ENCODE measurements around the gene NOTCH3.

Gene NOTCH3

DNA sequence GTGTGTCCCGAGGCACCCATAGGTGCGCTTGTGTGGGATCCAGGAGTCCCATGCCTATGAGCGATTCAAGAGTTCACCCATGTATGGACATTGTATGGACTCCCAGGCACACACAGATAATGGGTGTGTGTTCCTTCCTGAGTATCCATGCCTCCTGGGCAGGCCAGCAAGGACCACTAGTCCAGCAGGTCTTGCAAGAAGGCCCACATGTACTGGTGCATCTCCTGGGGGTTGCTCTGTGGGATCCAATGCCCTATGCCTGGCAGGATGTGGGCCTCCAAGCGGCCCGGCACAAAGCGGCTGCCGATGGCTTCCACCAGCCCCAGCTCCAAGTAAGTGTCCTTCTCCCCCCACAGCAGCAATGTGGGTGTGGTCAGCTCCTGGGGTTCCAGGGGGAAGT lies 26.5 kb upstream of the NOTCH3 start:
- Histone ChIP-seq H3K9ac (ENCODE audit: low read depth, low read length) (no peak overlapping the region), H3K4me2 (ENCODE audit: insufficient read depth, low read length) (no peak overlapping the region), H4K20me1 (ENCODE audit: insufficient read depth, low read length) (no peaks in the 10 kb centered on the region), H3K36me3 (ENCODE audit: insufficient read depth, low read length) (no peaks in the 10 kb centered on the region; the same call in 1 of the 2 replicates), H3K9me3 (ENCODE audit: insufficient read depth, low read length, severe bottlenecking) (no peaks in the 10 kb centered on the region), H3K27me3 (ENCODE audit: insufficient read depth, low read length, poor library complexity) (no peaks in the 10 kb centered on the region), H2AFZ (ENCODE audit: low read depth, low read length) (no peak overlapping the region), H3K4me3 (ENCODE audit: low read depth in 1 of 2, low read length in 2 of 2) (no peak overlapping the region), H3K4me1 (ENCODE audit: insufficient read depth, low read length) (peaks cover 17% of the 10 kb centered on the region), H3K27ac (ENCODE audit: low read length) (no peak overlapping the region), H3K79me2 (ENCODE audit: insufficient read depth, low read length) (no peaks in the 10 kb centered on the region)
- DNase-seq (no peak), ATAC-seq (ENCODE audit: insufficient read depth, low read depth) (no peak)
- TF ChIP-seq EZH2 (IDR thresholded peaks at IDR 0.05; ENCODE audit: borderline replicate concordance, low read depth, low read length, severe bottlenecking), result no peak

GRCh38 chr19:15225760-15226159 lies 25.0 kb upstream of the NOTCH3 start:
- peaks cover 17% of the 10 kb centered on the region for H3K4me1 ChIP-seq (ENCODE audit: insufficient read depth, low read length)
- H2AFZ ChIP-seq (ENCODE audit: low read depth, low read length), result no peak overlapping the region
- H3K27me3 ChIP-seq (ENCODE audit: insufficient read depth, low read length, poor library complexity), result no peaks in the 10 kb centered on the region
- no peaks in the 10 kb centered on the region for H3K79me2 ChIP-seq (ENCODE audit: insufficient read depth, low read length)
- no peaks in the 10 kb centered on the region for H3K9me3 ChIP-seq (ENCODE audit: insufficient read depth, low read length, severe bottlenecking)
- H3K4me3 ChIP-seq (ENCODE audit: low read depth in 1 of 2, low read length in 2 of 2), result no peak overlapping the region
- ATAC-seq (ENCODE audit: insufficient read depth, low read depth) (no peak), DNase-seq (no peak)
- no peaks in the 10 kb centered on the region; the same call in 1 of the 2 replicates for H3K36me3 ChIP-seq (ENCODE audit: insufficient read depth, low read length)
- H3K4me2 ChIP-seq (ENCODE audit: insufficient read depth, low read length), result no peak overlapping the region
- H4K20me1 ChIP-seq (ENCODE audit: insufficient read depth, low read length), result no peaks in the 10 kb centered on the region
- no peak for TF ChIP-seq EZH2 (IDR thresholded peaks at IDR 0.05; ENCODE audit: borderline replicate concordance, low read depth, low read length, severe bottlenecking)
- TF ChIP-seq, protein P1, sequence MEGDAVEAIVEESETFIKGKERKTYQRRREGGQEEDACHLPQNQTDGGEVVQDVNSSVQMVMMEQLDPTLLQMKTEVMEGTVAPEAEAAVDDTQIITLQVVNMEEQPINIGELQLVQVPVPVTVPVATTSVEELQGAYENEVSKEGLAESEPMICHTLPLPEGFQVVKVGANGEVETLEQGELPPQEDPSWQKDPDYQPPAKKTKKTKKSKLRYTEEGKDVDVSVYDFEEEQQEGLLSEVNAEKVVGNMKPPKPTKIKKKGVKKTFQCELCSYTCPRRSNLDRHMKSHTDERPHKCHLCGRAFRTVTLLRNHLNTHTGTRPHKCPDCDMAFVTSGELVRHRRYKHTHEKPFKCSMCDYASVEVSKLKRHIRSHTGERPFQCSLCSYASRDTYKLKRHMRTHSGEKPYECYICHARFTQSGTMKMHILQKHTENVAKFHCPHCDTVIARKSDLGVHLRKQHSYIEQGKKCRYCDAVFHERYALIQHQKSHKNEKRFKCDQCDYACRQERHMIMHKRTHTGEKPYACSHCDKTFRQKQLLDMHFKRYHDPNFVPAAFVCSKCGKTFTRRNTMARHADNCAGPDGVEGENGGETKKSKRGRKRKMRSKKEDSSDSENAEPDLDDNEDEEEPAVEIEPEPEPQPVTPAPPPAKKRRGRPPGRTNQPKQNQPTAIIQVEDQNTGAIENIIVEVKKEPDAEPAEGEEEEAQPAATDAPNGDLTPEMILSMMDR (IDR thresholded peaks at IDR 0.05; ENCODE audit: borderline replicate concordance, extremely low read depth, low read length, poor library complexity, severe bottlenecking), result no peak
- no peak overlapping the region for H3K27ac ChIP-seq (ENCODE audit: low read length)
- H3K9ac ChIP-seq (ENCODE audit: low read depth, low read length), result no peak overlapping the region

GRCh38 chr19:15223649-15224361 lies 23.0 kb upstream of the NOTCH3 start:
- Histone ChIP-seq H3K9me3 (ENCODE audit: insufficient read depth, low read length, severe bottlenecking) (no peaks in the 10 kb centered on the region), H3K79me2 (ENCODE audit: insufficient read depth, low read length) (no peaks in the 10 kb centered on the region), H3K4me1 (ENCODE audit: insufficient read depth, low read length) (peaks cover 17% of the 10 kb centered on the region), H3K27me3 (ENCODE audit: insufficient read depth, low read length, poor library complexity) (no peaks in the 10 kb centered on the region), H2AFZ (ENCODE audit: low read depth, low read length) (peak overlapping the region; percentile 63), H3K4me2 (ENCODE audit: insufficient read depth, low read length) (peak overlapping the region; percentile 92), H3K9ac (ENCODE audit: low read depth, low read length) (peak overlapping the region; percentile 18; the same call in 1 of the 2 replicates), H3K4me3 (ENCODE audit: low read depth in 1 of 2, low read length in 2 of 2) (peak overlapping the region in 1 of 2 experiments; percentile 59; a peak in 2 of 4 replicates), H3K27ac (ENCODE audit: low read length) (no peak overlapping the region), H3K36me3 (ENCODE audit: insufficient read depth, low read length) (no peaks in the 10 kb centered on the region), H4K20me1 (ENCODE audit: insufficient read depth, low read length) (no peaks in the 10 kb centered on the region)
- ATAC-seq (ENCODE audit: insufficient read depth, low read depth), result no peak
- no peak for DNase-seq
- TF ChIP-seq, protein P1 (IDR thresholded peaks at IDR 0.05; ENCODE audit: borderline replicate concordance, extremely low read depth, low read length, poor library complexity, severe bottlenecking), result no peak
- no peak for TF ChIP-seq EZH2 (IDR thresholded peaks at IDR 0.05; ENCODE audit: borderline replicate concordance, low read depth, low read length, severe bottlenecking)
